Smooth muscle cell of the brain vasculature (primary cell): Measurements from ENCODE around the gene C4orf36.

ENCODE experiments used
- DNase-seq: peaks from one replicate; pipeline ENCODE4 v3.0.0-alpha.2; 2012; ENCODE audit warnings: low read depth, low spot score

The C4orf36 gene, protein sequence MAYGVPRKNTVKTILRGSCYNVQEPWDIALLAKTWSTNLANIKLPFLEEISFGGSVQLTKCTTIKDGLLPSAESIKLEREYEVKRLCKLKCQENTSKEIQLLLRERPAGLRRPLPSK

DNA sequence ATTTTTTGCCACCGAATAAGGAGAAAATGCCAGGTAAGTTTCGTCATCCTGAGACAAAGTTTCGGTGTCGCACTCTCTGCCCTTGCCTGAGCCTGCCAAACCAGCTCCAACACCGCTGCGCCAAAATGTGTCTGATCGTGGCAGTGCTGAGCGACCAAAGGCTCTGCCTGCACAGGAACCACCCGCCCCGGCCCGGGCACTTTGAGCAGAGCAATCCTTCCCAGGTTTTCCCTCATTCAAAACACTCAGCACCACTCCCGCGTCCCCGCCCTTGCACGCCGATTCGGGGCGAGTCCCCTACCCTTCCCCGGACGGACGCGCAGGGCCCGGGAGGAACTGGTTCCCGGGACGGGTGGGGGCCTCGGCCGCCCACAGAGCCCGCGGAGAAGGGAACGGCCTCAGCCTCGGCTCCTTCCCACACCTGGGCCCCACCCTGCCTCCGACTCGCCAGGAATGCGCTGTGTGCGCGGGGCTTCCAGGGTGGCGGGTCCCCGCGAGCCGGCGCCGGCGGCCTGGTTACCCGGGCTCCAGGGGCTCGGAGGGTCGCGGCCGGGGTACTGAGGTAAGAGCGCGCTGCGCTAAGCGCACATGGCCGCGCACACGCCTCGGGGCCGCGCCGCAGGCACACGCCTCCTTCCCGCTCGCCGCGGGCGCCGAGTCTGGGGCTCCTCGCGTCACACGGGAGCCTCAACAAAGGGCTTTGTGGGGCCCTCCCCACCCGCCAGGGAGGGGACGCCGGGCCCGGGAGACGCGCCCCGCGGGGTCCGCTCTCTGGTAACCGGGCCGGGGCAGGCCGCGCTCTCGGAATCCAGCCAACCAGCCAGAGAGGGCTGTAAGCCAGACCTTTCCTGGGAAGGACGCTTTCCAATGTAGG is at the start of gene C4orf36:
TSS of gene C4orf36 (minus strand) at position 661 of the 874 bp plus-strand sequence. CDS start 902 bp downstream, outside the sequence.
- DNase-seq, result no peak

DNA sequence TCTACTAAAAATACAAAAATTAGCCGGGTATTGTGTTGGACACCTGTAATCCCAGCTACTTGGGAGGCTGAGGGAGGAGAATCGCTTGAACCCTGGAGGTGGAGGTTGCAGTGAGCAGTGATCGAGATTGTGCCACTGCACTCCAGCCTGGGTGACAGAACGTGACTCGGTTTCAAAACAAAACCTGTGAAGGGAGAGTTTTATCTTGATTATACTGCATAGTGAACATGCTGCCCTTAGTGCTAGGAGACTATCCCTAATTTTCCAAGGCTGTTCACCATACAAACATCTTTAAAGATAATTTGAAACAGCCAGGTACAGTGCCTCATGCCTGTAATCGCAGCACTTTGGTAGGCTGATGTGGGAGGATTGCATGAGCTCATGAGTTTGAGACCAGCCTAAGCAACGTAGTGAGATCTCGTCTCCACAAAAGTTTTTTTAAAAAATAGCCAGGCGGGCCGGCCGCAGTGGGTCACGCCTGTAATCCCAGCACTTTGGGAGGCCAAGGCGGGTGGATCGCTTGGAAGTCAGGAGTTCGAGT is 48.8 kb upstream of the C4orf36 start:
- DNase-seq, result no peak

DNA sequence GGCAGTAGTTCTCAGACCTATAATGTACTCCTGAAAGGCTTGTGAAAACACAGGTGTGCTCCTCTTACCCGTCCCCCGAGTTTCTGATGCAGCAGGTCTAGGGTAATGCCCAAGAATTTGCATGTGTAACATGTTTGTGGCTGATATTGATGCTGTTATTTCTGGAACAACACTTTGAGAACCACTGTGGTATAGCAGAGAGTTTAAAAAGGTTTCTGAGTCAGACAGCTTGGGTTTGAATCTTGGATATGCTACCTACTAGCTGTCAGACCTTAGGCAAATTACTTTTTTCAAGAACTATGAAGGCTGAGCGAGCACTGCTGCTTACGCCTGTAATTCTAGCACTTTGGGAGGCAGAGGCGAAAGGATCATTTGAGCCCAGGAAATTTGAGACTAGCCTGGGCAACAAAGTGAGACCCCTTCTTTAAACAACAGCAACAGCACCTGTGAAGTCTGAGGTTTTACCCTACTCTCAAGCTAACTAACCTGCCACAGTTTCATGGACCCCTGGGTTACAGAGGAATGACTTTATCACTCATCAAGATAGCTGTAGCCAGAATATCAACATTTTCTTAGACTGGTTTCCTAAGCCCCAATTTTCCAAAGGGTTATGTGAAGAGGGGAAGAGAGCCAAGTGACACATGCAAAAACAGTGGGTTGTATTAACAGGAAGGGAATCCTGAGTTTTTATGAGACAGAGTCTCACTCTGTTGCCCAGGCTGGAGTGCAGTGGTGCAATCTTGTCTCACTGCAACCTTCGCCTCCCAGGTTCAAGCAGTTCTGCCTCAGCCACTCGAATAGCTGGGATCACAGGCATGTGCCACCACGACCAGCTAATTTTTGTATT is 47.7 kb upstream of the C4orf36 start:
- no peak for DNase-seq

DNA sequence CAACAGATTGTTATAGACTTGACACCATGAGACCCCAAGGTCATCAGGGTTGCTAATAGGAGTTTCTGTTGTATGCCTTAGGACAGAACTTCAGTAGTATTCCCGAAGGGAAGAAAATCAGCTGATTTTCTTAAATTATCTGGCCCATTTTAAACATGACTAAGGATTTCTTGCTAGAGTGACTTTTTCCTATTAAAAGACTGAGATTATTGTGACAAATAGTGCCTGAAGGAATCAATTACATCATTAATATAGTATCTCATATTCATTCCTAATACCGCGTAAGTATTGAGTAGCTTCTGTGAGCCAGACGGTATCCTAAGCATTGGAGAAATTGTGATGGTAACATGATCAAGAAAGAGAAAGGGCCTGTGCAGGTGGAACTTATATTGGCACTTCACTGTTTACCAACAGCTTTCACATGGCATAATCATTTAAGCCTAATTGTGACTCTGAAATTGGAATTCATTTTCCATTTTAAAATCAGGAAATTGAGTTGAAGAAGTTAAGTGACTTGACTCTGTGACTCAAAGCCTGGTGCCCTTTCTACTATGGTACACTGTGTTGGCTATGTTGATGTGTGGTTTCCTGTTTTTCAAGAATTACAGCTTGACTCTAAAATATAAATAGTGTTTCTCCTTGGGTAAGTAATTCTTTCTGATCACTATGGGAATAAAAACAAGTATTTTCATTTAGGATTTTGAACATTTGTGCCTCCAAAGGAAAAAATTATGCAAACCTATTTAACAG is 46.7 kb upstream of the C4orf36 start:
- DNase-seq, result no peak

DNA sequence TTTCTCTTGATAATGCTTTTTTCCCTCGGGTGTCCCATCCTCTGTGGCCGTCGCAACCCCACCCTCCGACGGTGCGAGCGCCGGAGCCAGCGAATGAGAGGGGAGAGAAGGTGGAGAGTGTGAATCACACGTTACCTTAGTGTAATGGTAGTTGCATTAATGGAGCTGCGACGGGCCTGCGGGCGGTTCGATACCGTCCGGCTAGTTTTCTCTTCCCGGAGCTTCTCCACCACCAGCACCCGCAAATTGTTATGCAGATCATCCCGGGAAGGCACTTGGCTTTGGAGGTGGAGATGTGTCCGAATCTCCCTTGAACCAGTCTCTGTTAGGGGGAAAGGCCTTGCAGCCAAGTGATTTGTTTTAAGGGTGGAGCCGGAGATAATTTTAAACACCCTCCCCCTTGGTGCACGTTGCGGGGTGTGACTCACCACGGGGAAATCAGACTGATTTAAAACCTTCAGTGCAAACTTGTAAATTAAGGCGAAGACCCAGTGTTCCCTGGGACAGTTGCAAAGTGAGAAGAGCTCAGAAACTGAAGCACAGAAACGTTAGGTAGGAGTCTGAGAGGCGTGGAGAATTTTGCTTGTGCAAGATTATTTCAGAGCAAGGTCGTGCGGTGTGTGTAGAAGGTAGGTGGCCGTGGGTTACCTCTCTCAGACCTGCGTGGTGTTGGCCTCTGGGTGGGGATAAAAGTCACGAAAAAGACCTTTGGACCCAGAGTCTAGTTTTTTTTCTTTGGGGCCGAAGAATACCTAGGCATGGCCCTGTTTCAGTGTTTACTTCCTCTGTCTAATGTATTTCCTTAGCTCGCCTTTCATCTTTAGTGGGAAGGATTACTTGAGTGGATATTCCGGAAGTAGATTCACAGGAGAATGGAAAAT is 43.9 kb upstream of the C4orf36 start:
- no peak for DNase-seq

DNA sequence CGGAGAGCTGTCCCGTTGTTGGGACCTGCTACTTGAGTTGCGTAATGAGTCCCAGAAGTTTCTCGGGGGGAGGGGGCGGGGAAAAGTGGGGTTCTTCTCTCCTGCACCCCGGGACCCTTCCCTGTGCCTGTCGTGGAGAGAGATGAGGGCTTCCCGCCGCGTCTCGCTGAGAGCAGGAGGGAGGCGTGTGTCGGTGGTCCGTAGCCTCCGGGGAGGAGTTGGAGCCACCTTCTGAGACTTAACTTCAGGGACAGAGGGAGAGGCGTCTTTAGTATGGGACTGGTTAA is 43.3 kb upstream of the C4orf36 start:
- DNase-seq, result no peak

DNA sequence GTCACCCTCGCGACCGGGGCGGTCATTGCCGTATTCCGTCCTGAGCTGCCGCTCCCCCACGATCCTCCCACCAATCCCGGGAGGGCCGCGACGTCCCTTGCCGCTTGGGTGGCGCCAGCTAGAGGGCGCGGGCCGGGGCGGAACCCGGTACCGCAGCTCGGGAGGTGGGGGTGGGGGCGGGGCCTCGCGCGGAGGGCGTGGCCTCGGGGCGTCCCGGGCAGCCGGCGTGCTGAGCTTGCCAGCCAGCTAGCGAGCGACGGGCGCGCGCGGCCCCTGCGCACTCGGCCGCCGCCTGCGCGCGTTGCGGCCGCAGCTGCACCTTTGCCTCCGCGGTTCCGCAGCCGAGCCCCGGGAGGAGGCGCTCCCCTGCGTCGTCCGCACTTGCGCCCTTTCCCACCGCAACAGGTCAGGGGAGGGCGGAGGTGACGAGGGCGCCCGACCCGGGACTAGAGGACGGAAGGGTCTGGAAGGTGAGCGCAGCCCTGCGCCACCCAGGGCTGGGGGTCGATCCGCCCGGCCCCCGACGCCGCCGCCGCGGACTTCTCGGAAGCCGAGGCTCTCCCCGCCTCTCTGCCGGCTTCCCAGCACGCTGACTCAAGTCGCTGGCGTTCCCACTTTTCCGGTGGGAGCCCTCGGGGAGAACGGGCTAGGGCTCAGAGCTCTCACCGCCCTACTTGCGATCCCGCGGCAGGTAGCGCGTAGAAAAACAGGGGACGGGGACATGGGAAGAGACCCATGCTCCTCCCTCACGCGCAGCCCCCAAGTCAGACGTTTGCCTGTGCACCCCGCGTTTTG is 42.7 kb upstream of the C4orf36 start, which contains the start of gene AFF1:
TSS of gene AFF1 (plus strand) at position 241 of the 795 bp plus-strand sequence. CDS start 13,523 bp downstream, outside the sequence.
- no peak for DNase-seq

DNA sequence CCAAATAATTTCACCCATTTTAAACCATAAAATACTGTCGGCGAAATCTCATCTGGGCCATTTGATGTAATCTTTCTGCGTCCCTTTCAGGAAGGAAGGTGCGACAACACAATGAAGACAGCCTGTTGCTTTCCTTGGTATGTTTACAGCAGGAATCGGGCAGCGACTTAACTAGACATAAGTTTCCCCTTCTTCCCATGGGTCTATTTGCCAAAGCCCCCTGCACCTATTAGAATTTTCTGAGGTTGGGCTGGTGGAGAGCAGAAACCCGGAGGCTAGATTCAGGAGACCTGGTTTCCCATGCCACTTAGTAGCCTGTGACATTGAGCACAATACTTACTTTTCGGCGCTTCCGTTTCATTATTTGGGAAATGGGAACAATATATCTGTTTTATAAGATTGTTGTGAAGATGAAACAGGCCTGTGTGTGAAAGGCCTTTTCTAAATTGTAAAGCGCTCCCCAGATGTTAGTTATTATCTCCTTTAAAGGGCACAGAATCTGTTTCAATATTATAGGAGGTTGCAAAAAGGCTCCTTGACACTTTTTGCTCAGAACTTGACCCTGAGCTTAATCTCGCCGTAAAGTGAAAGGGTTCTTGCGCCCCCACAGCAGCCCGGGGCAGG is 42.0 kb upstream of the C4orf36 start:
- no peak for DNase-seq

DNA sequence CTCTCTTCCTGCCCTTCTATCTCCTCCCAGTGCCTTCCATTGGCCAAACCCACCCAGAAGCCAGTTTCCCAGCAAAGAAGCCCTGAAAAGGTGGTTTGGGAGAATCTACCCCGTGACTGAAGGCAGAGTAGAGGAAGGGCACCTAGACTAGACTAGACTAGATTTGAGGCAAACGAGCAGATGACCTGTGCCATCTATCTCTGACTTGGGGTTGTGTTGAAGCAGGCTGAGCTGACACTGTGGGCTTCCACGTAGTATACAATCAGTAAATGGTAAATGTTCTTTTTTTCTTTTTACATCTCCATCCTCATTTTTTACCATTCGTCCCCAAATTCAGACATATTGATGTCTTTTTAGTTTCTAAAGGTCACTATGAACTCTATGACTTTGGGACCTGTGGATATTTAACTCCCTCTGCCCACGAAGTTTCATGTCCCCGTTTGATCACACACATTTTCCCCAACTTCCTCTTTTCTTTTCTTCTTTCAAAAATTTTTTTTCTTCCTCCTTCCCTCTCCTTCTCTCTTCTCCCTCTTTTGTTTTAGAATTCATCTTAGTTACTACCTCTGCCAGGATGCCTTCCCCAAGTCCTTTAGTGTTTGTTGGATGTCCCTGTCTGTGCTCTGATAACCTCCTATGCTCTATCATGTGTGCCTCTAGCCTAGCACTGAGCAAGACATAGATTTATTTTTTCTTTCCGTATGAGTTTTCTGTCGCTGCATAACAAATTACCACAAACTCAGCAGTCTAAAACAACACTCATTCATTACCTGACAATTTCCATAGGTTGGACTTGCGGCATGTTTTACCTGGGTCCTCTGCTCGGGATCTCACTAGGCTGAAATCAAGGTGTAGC is 36.4 kb upstream of the C4orf36 start:
- DNase-seq, result no peak

DNA sequence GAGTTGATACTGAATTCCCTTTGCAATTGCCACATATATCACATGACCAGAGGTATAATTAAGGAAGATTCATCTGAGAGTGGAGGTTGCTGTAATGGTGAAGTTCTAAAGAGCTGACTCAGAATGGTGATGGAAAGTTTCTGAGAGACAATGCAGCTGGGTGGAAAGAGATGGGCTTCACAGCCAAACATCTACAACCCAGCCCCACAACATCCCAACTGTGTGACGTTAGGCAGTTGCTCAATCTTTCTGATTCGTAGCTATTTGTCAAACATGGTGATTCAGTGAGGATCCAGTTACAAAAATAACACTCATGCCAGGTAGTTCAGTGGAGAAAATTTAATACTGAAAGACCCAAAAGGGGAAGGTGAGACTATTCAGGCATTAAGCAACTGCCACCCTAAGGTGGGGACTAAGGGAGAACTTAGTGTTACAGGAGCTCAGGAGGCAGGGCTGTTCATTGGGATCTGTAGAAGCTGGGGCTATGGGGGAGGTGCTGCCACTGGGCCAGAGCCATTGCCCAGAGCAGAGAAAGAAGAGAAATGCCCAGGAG is 35.7 kb upstream of the C4orf36 start:
- no peak for DNase-seq

DNA sequence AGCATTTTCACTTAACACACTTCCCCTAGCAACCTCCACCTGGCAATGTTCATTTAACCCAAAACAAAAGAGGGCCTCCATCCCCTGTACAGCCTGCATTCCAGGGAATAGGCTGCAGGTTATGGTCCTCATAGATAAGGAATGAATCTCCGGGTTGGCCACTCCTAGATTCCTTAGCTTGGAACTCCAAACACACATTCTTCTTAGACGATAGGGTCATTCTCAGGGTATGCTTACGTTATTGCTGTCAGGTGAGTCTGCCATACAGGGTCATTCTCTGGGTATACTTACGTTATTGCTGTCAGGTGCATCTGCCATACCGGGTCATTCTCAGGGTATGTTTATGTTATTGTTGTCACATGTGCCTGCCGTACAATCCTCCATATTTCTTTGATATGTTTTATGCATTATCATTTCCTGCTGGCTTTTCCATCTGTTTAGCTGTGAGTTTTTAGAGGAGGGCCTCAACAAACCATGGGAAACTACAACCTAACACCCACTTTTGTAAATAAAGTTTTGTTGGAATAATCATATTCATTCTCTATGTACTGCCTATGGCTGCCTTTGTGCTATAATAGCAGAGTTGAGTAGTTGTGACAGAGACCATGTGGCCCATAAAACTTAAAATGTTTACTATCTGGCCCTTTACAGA is 34.3 kb upstream of the C4orf36 start:
- DNase-seq, result no peak

DNA sequence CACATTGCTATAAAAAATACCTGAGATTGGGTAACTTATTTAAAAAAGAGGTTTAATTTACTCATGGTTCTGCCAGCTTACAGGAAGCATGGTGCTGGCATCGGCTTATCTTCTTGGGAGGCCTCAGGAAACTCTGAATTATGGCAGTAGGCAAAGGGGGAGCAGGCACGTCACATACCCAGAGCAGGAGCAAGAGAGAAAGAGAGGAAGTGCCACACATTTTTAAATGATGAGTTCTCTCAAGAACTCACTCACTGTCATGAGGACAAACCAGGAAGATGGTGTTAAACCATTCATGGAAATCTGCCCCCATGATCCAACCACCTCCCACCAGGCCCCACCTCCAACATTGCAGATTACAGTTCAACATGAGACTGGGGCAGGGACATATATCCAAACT is 32.6 kb upstream of the C4orf36 start:
- no peak for DNase-seq

DNA sequence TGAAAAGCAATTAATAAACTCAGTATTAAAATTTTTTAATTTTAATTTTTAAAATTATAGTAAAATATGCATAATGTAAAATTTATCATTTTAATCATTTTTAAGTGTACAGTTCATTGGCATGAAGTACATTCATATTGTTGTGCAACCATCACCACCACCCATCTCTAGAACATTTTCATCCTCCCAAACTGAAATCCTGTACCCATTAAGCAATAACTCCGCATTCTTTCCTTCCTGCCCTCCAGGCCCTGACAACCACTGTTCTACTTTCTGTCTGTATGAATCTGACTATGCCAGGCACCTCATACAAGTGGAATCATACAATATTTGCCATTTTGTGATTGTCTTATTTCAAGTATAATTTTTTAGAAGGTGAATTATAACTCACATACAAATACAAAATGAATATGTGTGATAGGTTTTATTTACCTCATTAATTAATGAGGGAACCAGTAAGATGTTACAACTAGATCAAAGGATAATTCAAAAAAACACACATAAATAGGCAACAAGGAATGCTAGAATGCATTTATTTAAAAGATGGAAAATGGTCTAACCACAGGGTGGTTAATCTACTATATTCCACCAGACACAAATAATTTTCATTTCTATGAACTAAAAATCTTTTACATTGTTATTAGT is 29.5 kb upstream of the C4orf36 start:
- no peak for DNase-seq

DNA sequence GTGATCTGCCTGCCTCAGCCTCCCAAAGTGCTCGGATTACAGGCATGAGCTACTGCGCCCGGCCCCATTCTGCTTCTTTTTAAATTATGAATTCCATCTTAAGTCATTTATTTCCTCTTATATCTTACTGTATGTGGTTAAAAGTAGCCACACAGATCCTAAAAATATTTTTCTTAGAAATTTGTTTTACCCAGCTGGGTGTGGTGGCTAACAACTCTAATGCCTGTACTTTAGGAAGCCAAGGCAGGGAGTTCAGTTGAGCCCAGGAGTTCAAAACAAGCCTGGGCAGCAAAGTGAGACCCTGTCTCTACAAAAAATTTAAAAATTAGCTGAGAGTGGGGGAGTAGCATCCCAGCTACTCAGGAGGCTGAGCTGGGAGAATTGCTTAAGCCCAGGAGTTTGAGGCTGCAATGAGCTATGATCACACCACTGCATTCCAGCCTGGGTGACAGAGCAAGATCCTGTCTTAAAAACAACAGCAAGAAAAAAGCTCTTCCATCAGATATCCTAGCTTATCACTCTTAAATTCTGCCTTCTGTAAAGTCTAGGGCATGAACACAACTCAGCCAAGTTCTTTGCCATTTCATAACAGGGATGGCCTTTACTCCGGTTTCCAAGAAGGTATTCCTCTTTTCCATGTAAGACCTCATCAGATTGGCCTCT is 27.5 kb upstream of the C4orf36 start:
- DNase-seq, result no peak

DNA sequence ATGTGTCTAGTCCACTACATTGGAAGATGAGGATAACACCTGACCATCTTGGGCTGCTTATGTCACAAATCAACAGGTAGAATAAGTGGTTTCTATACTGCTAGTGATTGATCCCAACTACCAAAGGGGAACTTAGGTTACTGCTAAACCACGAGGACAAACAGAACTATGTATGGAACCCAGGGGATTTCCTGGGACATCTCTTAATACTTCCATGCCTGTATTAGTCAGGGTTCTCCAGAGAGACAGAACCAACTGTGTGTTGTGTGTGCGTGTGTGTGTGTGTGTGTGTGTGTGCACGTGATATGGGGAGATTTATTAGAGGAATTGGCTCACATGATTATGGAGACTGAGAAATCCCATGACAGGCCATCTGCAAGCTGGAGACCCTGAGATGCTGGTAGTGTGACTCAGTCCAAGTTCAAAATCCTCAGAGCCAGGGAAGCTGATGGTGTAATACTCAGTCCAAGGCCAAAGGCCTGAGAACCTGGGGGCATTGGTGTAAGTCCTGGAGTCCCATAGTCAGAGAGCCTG is 26.4 kb upstream of the C4orf36 start:
- no peak for DNase-seq
